NCI-H82 treated with DMSO at 0.1 percent for 48 hours (cell line): ENCODE measurements around the gene ACSL3.

ENCODE experiments used
- DNase-seq: peaks from one replicate; lab custom pipeline; 2025; ENCODE audit not compliant: unreplicated experiment; lab: John Stamatoyannopoulos, UW

The ACSL3 gene

DNA sequence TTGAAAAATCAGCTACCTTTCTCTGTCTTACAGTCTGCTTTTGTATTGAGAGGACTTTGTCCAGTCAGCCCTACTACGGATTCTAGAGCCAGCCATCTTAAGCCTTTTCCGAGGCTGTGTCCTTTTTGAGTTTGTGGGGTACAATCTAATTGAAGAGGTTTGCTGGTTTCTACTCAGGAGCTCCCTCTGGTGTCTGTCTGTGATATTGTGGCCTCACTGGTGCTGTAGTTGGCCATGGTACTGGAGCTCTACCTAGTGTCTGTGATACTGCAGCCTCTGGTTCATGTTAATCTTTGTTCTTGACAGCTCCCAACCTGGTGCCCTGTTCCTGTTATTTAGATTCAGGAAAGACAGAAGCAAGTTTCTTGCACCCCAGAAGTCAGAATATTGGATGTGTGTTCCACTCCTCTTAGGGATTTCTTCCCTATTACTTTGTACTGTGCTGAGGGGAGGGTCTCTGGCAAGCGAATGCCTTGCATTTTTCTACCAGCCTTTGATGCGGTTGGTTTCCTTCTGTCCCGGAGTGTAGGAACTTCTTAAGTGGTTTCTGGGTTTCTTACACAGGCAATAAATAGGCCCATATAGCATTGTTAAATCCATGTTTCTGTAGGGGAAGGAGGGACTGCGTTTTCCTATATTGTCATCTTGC, 78.5 kb downstream of the ACSL3 start:
- DNase-seq: peak; percentile 41

GRCh38 chr2:222939979-222940378, 79.1 kb downstream of the ACSL3 start:
- DNase-seq: no peak

- no peak for DNase-seq
Measured at GRCh38 chr2:222941510-222942032, 80.7 kb downstream of the ACSL3 start.

DNA sequence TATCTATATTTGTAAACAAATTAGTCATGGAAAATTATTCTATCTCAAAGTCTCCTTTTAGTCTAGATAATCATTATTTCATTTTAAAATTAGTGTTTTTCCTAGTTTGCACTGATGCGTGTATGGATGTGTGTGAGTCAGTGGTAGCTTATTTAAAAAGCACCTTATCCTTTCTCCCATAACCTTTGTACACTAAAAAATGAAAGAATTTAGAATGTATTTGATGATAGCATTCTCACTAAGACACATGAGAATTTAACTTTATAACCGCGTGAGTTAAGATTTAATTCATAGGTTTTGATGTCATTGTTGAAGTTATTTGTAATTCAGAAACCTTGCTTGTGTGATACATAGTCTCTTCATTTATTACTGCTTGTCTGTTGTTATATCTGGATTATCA, 81.7 kb downstream of the ACSL3 start:
- DNase-seq: no peak

DNA sequence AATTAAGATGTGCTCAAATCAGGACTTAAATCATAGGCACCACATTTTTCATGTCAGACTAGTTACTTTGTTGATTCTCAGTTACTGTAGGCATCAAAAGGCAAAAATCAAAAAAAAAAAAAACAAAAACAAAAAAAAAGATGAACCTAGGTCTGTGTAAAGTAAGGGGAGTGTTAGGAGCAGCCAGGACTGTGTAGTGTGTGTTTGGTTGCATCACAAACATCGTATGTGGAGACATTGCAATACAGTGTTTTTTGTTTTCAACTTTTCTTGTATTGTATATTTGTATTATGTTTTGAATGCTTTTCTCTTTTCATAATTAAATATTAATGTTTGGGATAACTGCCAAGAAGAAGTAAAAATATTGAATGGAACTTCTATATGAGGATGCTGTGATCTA, 82.1 kb downstream of the ACSL3 start:
- DNase-seq: no peak

- no peak for DNase-seq
Measured at GRCh38 chr2:222943820-222944219, 83.0 kb downstream of the ACSL3 start.

GRCh38 chr2:222944552-222944951, 83.7 kb downstream of the ACSL3 start:
- DNase-seq: no peak

- DNase-seq: no peak
Measured at GRCh38 chr2:222944971-222945740, 84.3 kb downstream of the ACSL3 start.

DNA sequence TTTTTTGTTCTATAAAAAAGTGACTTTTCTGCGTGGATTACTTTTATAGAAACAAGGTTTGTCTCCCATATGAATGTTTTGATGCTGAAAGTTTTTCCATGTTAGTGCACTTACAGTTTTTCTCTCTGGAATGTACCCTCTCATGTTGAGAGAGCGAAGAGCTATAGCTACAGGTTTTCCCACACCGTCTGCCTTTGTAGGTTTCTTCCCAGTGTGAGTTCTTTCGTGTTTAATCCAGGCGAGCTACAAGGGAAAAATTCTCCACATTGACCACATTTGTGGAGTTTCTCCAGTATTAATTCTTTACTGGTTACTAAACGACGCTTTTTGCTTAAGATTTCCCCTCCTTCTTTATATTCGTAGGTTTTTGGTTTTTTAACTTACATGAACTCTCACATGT, 85.1 kb downstream of the ACSL3 start:
- DNase-seq: no peak

- DNase-seq: no peak
Measured at GRCh38 chr2:222946700-222947287, 86.0 kb downstream of the ACSL3 start.

DNA sequence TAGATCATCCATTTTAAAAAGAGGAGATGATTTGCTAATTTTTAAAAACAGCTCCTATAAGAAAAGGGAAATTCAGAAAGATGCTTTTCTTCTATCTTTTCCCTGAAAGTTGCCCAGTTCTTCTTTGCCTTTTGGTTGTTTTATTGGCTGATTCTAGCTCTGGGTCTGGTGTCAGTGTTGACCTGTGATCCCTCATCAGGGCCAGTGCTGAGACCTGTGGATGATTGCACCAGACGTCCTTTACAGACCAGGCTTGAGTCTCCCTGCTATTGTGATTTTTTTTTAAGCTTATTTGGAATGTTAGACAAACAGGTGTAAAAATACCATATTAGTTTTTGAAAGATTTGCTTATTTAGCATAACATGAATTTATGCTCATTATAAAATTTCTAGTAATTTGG, 88.2 kb downstream of the ACSL3 start:
- no peak for DNase-seq

- no peak for DNase-seq
Measured at GRCh38 chr2:222949690-222950323, 89.0 kb downstream of the ACSL3 start.

GRCh38 chr2:222950638-222951285, 89.9 kb downstream of the ACSL3 start:
- no peak for DNase-seq

GRCh38 chr2:222952204-222952603, 91.4 kb downstream of the ACSL3 start:
- DNase-seq: no peak

DNA sequence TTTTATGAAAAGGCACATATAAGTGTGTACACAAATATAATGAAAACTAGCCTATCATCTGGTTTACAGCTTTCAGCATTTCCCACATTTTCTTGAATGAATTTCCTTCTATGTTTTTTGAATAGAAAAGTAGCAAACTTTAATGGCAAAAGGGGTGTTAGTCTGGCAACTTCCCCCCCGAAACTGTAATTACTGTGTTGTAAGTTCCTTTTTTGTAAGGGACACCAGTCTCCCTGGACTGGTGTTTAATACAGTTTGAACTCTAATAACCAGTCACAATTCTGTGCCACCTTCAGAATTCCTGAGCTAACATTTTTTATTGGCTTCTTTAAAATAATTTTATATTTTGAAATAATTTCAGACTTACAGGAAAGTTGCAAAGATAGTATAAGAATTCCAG, 94.2 kb downstream of the ACSL3 start:
- no peak for DNase-seq

DNA sequence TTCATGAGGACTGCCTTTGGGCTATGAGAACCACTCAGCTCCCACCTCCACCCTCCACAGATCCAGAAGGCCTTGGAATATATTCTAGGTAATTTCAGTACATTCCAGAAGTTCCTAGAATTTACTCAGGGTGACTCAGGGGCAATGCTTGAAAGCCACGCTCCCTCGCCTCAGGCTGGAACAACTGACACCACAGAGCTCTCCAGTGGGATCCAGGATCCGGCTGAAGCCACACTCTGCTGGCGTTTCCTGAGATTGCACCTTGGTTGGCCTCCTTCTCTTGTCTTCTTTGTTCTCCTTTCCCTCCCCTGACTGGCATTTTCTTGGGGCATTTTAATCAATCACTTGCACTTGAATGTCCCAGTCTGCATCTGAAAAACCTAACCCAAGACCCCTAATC, 98.5 kb downstream of the ACSL3 start:
- DNase-seq: no peak

GRCh38 chr2:222960126-222960525, 99.3 kb downstream of the ACSL3 start:
- DNase-seq: no peak

GRCh38 chr2:222963641-222964040, 102.8 kb downstream of the ACSL3 start:
- no peak for DNase-seq

DNA sequence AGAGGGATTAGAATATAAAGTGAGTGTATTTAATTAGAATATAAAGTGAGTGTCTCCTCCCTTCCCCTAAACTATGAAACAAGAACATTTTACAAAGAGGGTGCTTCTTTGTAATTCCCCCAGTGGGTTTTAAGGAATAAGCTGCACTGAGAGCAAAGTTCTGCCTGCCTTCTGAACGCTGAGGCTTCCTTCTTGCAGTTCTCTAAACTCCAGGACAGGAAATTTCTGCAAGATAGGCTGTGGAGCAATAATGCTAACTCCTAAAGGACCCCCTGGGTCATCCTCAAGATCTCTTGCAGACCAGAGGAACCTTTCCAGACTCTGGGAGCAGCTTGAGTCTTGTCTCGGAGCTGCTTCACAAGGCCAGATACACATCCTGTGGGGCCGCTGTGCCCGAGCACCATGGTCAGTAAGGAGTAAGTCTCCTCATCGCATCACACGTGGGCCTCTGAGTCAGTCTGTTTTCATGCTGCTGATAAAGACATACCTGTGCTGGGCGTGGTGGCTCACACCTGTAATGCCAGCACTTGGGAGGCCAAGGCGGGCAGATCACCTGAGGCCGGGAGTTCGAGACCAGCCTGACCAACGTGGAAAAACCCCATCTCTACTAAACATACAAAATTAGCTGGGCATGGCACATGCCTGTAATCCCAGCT, 103.7 kb downstream of the ACSL3 start:
- DNase-seq: no peak

- DNase-seq: no peak
Measured at GRCh38 chr2:222965555-222965954, 104.7 kb downstream of the ACSL3 start.
